ENCODE results near the gene EMB.
"Not testable (repeated sequence)": the region's sequence is repeated elsewhere in the genome, so short reads cannot be mapped to it uniquely, and the experiment has no call there.

Gene EMB

GRCh38 chr5:50421184-50421950, 19.7 kb downstream of the EMB start:
- not testable (repeated sequence) for DNase-seq (ENCODE audit: low read depth, low spot score)

DNA sequence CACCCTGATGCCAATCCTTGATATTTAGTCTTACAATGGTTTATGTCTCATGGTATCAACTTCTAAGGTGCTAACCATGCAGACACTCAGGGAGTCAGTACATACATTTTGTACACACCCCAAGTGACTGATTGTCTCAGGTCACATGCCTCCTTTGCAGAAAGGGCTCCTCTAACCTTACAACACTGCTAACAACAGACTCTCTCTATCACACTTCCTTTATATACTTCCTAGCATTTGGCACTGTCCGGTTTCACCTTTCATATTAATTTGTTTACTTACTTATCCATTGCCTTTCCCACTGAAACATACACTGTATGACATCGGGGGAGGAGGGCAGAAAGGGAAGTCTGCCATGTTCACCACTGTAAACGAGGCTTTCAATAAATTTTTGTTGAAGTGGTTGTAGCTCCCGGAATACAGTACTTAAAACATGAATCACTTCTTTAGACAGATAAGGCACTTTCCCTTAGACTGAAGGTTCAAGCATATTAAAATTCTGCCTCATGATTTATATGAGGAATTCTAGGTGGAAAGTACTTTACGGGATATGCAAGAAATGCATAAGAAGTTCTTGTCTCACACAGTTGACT, 20.6 kb downstream of the EMB start:
- no peak for DNase-seq (ENCODE audit: low read depth, low spot score)

DNA sequence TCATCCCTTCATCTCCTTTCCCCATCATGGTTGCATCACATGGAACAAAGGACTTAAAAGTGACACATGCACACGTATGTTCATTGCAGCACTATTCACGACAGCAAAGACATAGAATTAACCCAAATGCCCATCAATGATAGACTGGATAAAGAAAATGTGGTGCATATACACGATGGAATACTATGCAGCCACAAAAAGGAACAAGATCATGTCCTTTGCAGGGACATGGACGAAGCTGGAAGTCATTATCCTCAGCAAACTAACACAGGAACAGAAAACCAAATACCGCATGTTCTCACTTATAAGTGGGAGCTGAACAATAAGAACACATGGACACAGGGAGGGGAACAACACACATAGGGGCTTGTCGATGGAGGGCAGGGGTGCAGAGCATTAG, 21.4 kb downstream of the EMB start:
- DNase-seq (ENCODE audit: low read depth, low spot score): not testable (repeated sequence)

DNA sequence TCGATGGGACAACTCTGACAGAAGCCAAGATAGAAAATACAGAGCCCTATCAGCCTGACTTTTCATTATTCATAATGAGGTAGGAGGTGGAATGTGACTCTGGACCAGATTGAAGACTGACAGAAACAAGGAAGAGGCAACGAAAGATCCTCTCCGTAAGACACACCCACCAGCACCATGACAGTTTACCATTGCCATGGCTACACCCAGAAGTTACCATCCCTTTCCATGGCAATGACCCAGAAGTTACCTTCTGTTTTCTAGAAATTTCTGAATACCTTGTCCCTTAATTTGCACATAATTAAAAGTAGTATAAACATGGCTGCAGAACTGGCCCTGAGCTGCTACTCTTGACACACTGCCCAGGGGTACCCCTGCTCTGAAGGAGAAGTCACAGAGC, 24.5 kb downstream of the EMB start:
- not testable (repeated sequence) for DNase-seq (ENCODE audit: low read depth, low spot score)

DNA sequence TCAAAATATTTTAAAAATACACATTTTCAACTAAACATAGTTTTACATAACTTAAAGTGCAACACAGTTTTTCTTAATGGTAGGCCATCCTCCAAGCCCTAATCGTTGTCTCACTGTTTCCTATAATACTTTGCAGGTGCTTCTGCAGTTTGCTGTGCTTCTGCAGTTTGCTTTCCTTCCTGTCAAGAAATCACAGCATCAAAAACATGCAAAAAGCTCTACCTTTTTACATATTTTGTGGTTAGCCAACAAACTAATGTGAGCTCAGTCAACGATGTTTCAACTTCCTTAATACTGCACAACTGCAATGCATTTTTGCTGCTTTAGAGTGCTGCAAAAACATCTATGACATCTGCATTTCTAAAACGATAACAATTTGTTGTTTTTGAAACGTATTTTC, 25.2 kb downstream of the EMB start:
- no peak for DNase-seq (ENCODE audit: low read depth, low spot score)

- not testable (repeated sequence) for DNase-seq (ENCODE audit: low read depth, low spot score)
Measured at GRCh38 chr5:50410932-50411331, 30.2 kb downstream of the EMB start.

DNA sequence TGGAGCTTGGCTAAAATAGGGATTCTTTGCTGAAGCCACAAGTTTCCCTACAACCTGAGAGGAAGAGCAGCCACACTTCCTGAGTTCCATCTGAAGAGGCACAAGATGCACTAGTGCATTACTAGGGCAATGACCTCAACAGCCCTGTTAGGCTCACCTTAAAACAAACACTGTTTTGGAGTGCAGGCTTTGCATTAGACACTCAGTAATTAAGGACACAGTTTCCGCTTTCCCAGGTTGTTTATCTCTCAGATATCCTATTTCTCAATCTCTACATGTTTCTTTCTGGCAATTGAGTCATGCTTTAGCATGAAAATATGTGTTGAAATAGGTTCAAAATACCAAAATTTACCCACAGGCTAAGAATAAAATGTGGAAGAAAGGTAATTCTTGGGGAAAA, 34.2 kb downstream of the EMB start:
- no peak for DNase-seq (ENCODE audit: low read depth, low spot score)

GRCh38 chr5:50401336-50401735, 39.8 kb downstream of the EMB start:
- DNase-seq (ENCODE audit: low read depth, low spot score): no peak

- not testable (repeated sequence) for DNase-seq (ENCODE audit: low read depth, low spot score)
Measured at GRCh38 chr5:50393925-50394609, 47.0 kb downstream of the EMB start.

DNA sequence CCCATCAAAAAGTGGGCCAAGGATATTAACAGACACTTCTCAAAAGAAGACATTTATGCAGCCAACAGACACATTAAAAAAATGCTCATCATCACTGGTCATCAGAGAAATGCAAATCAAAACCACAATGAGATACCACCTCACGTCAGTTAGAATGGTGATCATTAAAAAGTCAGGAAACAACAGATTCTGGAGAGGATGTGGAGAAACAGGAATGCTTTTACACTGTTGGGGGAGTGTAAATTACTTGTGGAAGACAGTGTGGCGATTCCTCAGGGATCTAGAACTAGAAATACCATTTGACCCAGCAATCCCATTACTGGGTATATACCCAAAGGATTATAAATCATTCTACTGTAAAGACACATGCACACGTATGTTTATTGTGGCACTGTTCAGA, 48.8 kb downstream of the EMB start:
- DNase-seq (ENCODE audit: low read depth, low spot score): not testable (repeated sequence)

- not testable (repeated sequence) for DNase-seq (ENCODE audit: low read depth, low spot score)
Measured at GRCh38 chr5:50384381-50384780, 56.7 kb downstream of the EMB start.

DNA sequence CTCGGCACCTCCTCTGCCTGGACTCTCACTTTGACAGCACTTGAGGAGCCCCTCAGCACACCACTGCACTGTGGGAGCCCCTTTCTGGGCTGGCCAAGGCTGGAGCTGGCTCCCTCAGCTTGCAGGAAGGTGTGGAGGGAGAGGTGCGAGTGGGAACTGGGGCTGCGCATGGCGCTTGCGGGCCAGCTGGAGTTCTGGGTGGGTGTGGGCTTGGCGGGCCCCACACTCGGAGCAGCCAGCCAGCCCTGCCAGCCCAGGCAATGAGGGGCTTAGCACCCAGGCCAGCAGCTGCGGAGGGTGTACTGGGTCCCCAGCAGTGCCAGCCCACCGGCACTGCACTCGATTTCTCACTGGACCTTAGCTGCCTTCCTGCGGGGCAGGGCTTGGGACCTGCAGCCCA, 64.4 kb downstream of the EMB start:
- not testable (repeated sequence) for DNase-seq (ENCODE audit: low read depth, low spot score)

- DNase-seq (ENCODE audit: low read depth, low spot score): not testable (repeated sequence)
Measured at GRCh38 chr5:50369287-50370033, 71.6 kb downstream of the EMB start.

- no peak for DNase-seq (ENCODE audit: low read depth, low spot score)
Measured at GRCh38 chr5:50365426-50366251, 75.4 kb downstream of the EMB start.

DNA sequence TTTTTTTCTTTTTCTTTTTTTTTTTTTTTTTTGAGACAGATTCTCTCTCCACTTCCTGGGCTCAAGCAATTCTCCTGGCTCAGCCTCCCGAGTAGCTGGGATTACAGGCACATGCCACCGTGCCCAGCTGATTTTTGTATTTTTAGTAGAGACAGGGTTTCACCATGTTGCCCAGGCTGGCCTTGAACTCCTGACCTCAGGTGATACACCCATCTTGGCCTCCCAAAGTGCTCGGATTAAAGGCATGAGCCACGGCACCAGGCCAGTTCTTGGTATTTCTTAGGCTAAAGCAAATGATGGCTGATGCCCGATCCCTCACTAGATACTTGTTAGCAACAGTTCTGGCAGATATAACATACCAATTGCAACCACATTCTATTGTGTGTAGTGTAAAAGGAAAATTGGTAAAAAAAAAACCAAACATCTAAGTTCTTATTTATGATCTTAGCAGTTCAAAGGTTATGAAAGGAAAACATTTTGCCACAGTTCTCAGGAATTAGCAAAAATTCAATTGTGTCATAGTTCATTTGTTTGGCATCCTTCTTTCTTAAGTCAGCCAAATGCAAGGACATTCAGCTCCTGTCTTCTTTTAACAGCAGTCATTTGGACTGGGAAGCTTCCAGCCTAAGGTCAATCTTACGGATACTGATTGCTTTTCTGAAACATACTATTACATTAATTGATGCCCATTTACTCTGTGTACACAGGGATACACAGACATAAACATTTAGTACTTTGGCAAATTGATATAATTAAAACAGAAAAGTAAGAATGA, 76.4 kb downstream of the EMB start:
- not testable (repeated sequence) for DNase-seq (ENCODE audit: low read depth, low spot score)

GRCh38 chr5:50359187-50359586, 81.9 kb downstream of the EMB start:
- DNase-seq (ENCODE audit: low read depth, low spot score): no peak

DNA sequence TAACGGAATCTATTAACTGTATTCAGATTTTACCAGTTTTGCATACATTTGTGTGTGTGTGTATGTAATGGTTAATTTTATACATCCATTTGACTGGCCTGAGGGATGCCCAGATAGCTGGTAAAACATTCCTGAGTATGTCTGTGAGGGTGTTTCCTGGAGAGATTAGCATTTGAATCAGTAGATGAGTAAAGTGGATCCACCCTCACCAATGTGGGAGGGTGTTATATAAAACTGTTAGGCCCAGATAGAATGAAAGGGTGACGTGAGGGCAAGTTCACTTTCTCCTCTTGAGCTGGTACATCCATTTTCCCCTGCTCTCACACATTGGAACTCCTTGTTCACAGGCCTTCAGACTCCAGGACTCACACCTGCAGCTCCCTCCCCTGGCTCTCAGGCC, 88.7 kb downstream of the EMB start:
- DNase-seq (ENCODE audit: low read depth, low spot score): no peak
